PFSK-1 (cell line): ENCODE measurements around the gene KCNG2.

Source experiments
- FOXP2 ChIP-seq: optimal IDR thresholded peaks from 2 replicates; pipeline ENCODE3; 2011; ENCODE audit warnings: borderline replicate concordance, control low read depth, inconsistent platforms; ENCODE audit not compliant: insufficient read depth; ENCODE audit errors: extremely low read length, extremely low read depth
- POLR2AphosphoS5 ChIP-seq: IDR thresholded peaks from 2 replicates; pipeline ENCODE4 v1.6.1; 2012; ENCODE audit warnings: low read depth, mild to moderate bottlenecking, control low read depth, low read length, moderate library complexity
- SIN3A ChIP-seq: IDR thresholded peaks from 2 replicates; pipeline ENCODE4 v1.6.1; 2012; ENCODE audit warnings: mild to moderate bottlenecking, low read length, moderate library complexity, borderline replicate concordance; ENCODE audit not compliant: insufficient read depth
- TAF1 ChIP-seq: IDR thresholded peaks from 2 replicates; pipeline ENCODE4 v1.6.1; 2012; ENCODE audit warnings: low read length, control low read depth, borderline replicate concordance; ENCODE audit not compliant: insufficient read depth
- TF ChIP-seq, protein P1 (sequence below), 2 experiments: IDR thresholded peaks; 2 replicates each; pipeline versions ENCODE4 v1.6.1 to v1.8.0; 2011 to 2012; ENCODE audit warnings: low read depth in 2 of 2, low read length in 2 of 2, control low read depth in 1 of 2, inconsistent platforms in 1 of 2, mild to moderate bottlenecking in 1 of 2, moderate library complexity in 1 of 2; ENCODE audit not compliant: insufficient read depth in 1 of 2

KCNG2 gene

DNA sequence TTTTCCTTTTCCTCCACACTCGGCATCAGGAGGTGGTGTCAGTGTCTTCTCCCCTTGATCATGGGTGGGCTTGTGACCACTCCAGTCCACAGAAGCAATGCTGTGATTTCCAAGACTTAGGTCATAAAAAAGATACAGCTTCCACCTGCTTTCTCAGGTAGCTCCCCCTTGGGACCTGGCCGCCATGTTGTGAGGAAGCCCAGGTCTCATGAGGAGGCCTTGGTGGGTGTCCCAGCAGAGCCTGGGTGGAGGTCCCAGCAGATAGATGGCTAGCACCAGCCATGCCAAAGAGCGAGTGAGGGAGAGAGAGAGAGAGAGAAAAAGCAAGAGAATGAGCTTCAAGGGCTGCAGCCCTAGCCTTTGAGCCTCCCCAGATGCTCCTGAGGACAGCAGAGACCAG, 137.8 kb downstream of the KCNG2 start:
- no peak for TF ChIP-seq POLR2AphosphoS5
- TF ChIP-seq FOXP2: no peak
- no peak for TF ChIP-seq TAF1
- TF ChIP-seq, protein P1, sequence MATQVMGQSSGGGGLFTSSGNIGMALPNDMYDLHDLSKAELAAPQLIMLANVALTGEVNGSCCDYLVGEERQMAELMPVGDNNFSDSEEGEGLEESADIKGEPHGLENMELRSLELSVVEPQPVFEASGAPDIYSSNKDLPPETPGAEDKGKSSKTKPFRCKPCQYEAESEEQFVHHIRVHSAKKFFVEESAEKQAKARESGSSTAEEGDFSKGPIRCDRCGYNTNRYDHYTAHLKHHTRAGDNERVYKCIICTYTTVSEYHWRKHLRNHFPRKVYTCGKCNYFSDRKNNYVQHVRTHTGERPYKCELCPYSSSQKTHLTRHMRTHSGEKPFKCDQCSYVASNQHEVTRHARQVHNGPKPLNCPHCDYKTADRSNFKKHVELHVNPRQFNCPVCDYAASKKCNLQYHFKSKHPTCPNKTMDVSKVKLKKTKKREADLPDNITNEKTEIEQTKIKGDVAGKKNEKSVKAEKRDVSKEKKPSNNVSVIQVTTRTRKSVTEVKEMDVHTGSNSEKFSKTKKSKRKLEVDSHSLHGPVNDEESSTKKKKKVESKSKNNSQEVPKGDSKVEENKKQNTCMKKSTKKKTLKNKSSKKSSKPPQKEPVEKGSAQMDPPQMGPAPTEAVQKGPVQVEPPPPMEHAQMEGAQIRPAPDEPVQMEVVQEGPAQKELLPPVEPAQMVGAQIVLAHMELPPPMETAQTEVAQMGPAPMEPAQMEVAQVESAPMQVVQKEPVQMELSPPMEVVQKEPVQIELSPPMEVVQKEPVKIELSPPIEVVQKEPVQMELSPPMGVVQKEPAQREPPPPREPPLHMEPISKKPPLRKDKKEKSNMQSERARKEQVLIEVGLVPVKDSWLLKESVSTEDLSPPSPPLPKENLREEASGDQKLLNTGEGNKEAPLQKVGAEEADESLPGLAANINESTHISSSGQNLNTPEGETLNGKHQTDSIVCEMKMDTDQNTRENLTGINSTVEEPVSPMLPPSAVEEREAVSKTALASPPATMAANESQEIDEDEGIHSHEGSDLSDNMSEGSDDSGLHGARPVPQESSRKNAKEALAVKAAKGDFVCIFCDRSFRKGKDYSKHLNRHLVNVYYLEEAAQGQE (IDR thresholded peaks at IDR 0.05; ENCODE audit: insufficient read depth in 1 of 2, low read depth in 2 of 2, low read length in 2 of 2): no peak
- no peak for TF ChIP-seq SIN3A

GRCh38 chr18:79935925-79936324, 138.2 kb downstream of the KCNG2 start:
- TF ChIP-seq SIN3A: no peak
- TF ChIP-seq, protein P1 (IDR thresholded peaks at IDR 0.05; ENCODE audit: insufficient read depth in 1 of 2, low read depth in 2 of 2, low read length in 2 of 2): no peak
- no peak for TF ChIP-seq FOXP2
- no peak for TF ChIP-seq POLR2AphosphoS5
- no peak for TF ChIP-seq TAF1

DNA sequence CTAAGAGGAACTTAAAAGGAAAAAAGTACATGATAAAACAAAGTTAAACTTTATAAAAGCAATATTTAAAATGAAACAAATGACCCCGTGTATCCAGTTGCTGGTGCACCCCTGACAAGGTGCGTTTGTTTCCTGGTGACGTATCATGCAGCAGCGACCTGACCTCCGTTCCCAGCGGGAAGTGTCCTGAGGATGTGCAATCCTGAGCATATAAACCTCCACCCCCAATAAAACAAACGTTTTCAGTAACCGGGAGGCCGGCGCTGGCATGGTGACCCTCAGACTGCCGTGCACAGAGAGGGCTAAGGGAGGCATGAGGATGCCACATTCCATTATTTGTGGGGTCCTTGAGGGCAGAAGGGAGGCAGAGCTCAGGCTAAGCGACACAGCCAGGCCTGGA, 138.9 kb downstream of the KCNG2 start:
- no peak for TF ChIP-seq POLR2AphosphoS5

DNA sequence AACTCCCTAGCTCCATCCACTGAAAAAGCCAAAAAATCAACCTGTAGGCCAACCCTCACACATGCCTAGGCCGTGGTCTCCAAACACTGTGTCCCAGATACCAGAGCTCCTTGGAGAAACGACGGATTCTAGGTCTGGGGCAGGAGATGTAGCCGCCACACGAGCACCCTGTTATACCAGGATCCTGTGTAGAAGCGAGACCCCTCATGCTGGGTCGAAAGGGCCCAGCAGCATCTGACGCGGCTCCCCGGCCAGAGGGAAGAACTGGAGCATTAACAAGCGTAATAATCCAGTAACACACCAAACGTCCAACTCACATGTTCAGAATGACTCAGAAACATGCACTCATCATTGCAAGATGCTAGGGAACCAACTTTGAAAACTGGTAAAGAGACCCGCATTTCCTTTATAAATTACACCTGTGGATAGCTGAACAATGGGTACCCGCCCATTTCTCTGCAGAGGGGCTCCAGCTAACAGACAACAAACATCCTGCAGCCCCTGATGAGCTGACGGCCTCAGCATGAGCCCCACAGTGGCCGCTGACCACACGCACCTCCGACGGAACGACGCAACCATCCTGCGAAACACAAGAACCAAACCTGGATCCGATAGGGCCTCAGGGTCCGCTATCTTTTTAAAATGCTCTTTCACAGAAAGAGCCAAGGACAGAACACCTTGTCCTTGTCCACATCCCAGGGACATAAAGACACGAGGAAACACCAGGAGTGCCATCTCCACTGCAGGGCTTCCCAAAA, 139.5 kb downstream of the KCNG2 start:
- TF ChIP-seq TAF1 (no peak), POLR2AphosphoS5 (no peak), FOXP2 (no peak), SIN3A (no peak)
- TF ChIP-seq, protein P1 (IDR thresholded peaks at IDR 0.05; ENCODE audit: insufficient read depth in 1 of 2, low read depth in 2 of 2, low read length in 2 of 2): no peak

- TF ChIP-seq, protein P1 (IDR thresholded peaks at IDR 0.05; ENCODE audit: insufficient read depth in 1 of 2, low read depth in 2 of 2, low read length in 2 of 2): no peak
- TF ChIP-seq TAF1 (no peak), POLR2AphosphoS5 (no peak), SIN3A (no peak), FOXP2 (no peak)
Measured at GRCh38 chr18:79938196-79938595, 140.5 kb downstream of the KCNG2 start.
